ENCODE data around the gene MMP1. TPM values are rescaled to one million over a fixed set of nuclear protein-coding genes. Genes with fewer than 3 reads are reported as not detected.

The MMP1 gene
- total and polyA plus RNA-seq, 2 of the 4 experiments (the other 2 are of a cell fraction): 166 to 245 TPM

GRCh38 chr11:102781676-102782075 lies 16.3 kb downstream of the MMP1 start:
- no peak overlapping the region for H3K4ac ChIP-seq (ENCODE audit: low read depth, low read length)
- H3K9me1 ChIP-seq (ENCODE audit: insufficient read depth, low read length): peaks cover 3% of the 10 kb centered on the region; the same call in 1 of the 2 replicates
- no peaks in the 10 kb centered on the region for H3K4me1 ChIP-seq (ENCODE audit: control insufficient read depth, insufficient read depth, low read length)
- H3K9me3 ChIP-seq (ENCODE audit: control insufficient read depth, insufficient read depth, low read length): no peaks in the 10 kb centered on the region
- no peak overlapping the region for H3K4me3 ChIP-seq (ENCODE audit: insufficient read depth, low read depth, low read length)
- H3K36me3 ChIP-seq (ENCODE audit: control insufficient read depth, insufficient read depth, low read length): no peaks in the 10 kb centered on the region
- TF ChIP-seq RAD21 (IDR thresholded peaks at IDR 0.05; ENCODE audit: low read length): no peak
- no peak for TF ChIP-seq CEBPB (IDR thresholded peaks at IDR 0.05; ENCODE audit: low read depth, low read length)
- no peak for TF ChIP-seq CTCF (conservative IDR thresholded peaks at IDR 0.05; ENCODE audit: low read depth, low read length)
- TF ChIP-seq FOS (IDR thresholded peaks at IDR 0.05; ENCODE audit: low read depth, low read length): no peak
- no peak for TF ChIP-seq USF2 (IDR thresholded peaks at IDR 0.05; ENCODE audit: low read depth, low read length)
- no peak for TF ChIP-seq RFX5 (IDR thresholded peaks at IDR 0.05; ENCODE audit: low read depth, low read length)
- no peak for TF ChIP-seq BHLHE40 (IDR thresholded peaks at IDR 0.05; ENCODE audit: low read depth, low read length)
- no peak for TF ChIP-seq CHD1 (IDR thresholded peaks at IDR 0.05; ENCODE audit: low read depth, low read length)
- TF ChIP-seq MAZ (IDR thresholded peaks at IDR 0.05; ENCODE audit: borderline replicate concordance, low read depth, low read length): no peak
- TF ChIP-seq RCOR1 (IDR thresholded peaks at IDR 0.05; ENCODE audit: insufficient replicate concordance, low read length): no peak
- TF ChIP-seq SMC3 (IDR thresholded peaks at IDR 0.05; ENCODE audit: low read depth, low read length): no peak
- TF ChIP-seq MXI1 (IDR thresholded peaks at IDR 0.05; ENCODE audit: borderline replicate concordance, low read depth, low read length): no peak
- TF ChIP-seq POLR2A (IDR thresholded peaks at IDR 0.05; ENCODE audit: low read depth, low read length): no peak
- no peak for TF ChIP-seq ELK1 (IDR thresholded peaks at IDR 0.05; ENCODE audit: borderline replicate concordance, low read depth, low read length)
- TF ChIP-seq NFE2L2 (IDR thresholded peaks at IDR 0.05; ENCODE audit: low read depth, low read length): no peak
- TF ChIP-seq MAFK (IDR thresholded peaks at IDR 0.05; ENCODE audit: low read depth, low read length): no peak
- H2AFZ ChIP-seq (replicated peaks; ENCODE audit: low read length, poor library complexity): no peak overlapping the region
- H3K9ac ChIP-seq (ENCODE audit: low read depth, low read length): no peak overlapping the region
- H2BK120ac ChIP-seq (ENCODE audit: low read depth, low read length): no peak overlapping the region
- no peak overlapping the region for H2AK9ac ChIP-seq (replicated peaks; ENCODE audit: low read depth, low read length, poor library complexity)
- ChIA-PET CTCF (no interaction called here), POLR2A (ENCODE audit: unreplicated experiment) (no interaction called here)
- dilution Hi-C loops (cut with HindIII; ENCODE audit: low sequenced_read_pairs, unreplicated experiment): no loop called here
- no peak overlapping the region for H3K27ac ChIP-seq (ENCODE audit: insufficient read depth, low read length)
- no peak overlapping the region for H2BK20ac ChIP-seq (ENCODE audit: low read depth, low read length)
- H2BK15ac ChIP-seq (ENCODE audit: low read depth, low read length): no peak overlapping the region
- no peaks in the 10 kb centered on the region for H3K79me1 ChIP-seq (ENCODE audit: low read depth in 1 of 2, low read length in 2 of 2)
- no peak overlapping the region for H3K18ac ChIP-seq (ENCODE audit: low read depth, low read length)
- BruUV-seq (replicated peaks): no TSS peak
- no peak overlapping the region for H4K91ac ChIP-seq (ENCODE audit: insufficient read depth, low read depth, low read length)
- H4K8ac ChIP-seq (ENCODE audit: low read depth in 2 of 2, low read length in 2 of 2): no peak overlapping the region
- WGBS, 2 experiments (ENCODE audit: extremely low coverage in 2 of 2, insufficient read length in 1 of 2): no CpG with 5 or more reads among the region's 2 CpGs
- H4K20me1 ChIP-seq (ENCODE audit: insufficient read depth, low read length): no peaks in the 10 kb centered on the region
- DNase-seq: no peak
- H3K4me2 ChIP-seq (ENCODE audit: low read depth, low read length): no peak overlapping the region
- in situ Hi-C loops (cut with MboI; ENCODE audit: low sequenced_read_pairs): no loop called here
- no peak overlapping the region for H3K23ac ChIP-seq (ENCODE audit: low read depth, low read length)
- intact Hi-C loops (cut with micrococcal nuclease): no loop called here
- H3K14ac ChIP-seq (replicated peaks; ENCODE audit: low read depth, low read length): no peak overlapping the region
- no peak overlapping the region for H2AK5ac ChIP-seq (ENCODE audit: low read depth, low read length)
- no peak overlapping the region for H2BK5ac ChIP-seq (ENCODE audit: low read depth, low read length, poor library complexity, severe bottlenecking)
- no peak overlapping the region for H4K5ac ChIP-seq (ENCODE audit: low read depth, low read length)
- H3K27me3 ChIP-seq (ENCODE audit: control insufficient read depth, insufficient read depth, low read length): no peaks in the 10 kb centered on the region
- H3K56ac ChIP-seq (ENCODE audit: extremely low read depth, insufficient read depth, low read length): no peak overlapping the region
- no peak for ATAC-seq (ENCODE audit: low read depth)

All from IMR-90 (cell line).